Upper lobe of left lung (tissue), 4 donors: Measurements from ENCODE around the gene UST.

Experiments
- EP300 ChIP-seq, 4 donors: sonication (generic); formaldehyde crosslinking; IDR thresholded peaks; one replicate each; pipeline ENCODE4 v1.5.1; 2017; ENCODE audit warnings: antibody characterized with exemption in 4 of 4, control low read depth in 2 of 4
- POLR2A ChIP-seq, 4 donors: fragments of 450-650 bp; IDR thresholded peaks; one replicate each; pipeline ENCODE4 v1.5.1; 2016 to 2017; ENCODE audit warnings: antibody characterized with exemption in 4 of 4, mild to moderate bottlenecking in 2 of 4
- POLR2AphosphoS5 ChIP-seq, 2 donors: sonication (generic); formaldehyde crosslinking; IDR thresholded peaks; one replicate each; pipeline ENCODE4 v1.5.1; 2017; ENCODE audit warnings: antibody characterized with exemption in 2 of 2
- TF ChIP-seq, protein P1 (sequence below), 6 experiments: fragments of 450-650 bp in 4 of 6; fragments of 200-600 bp in 2 of 6; sonication (generic) in 2 of 6; IDR thresholded peaks; one replicate each; pipeline ENCODE4 v1.5.1; 2016 to 2019; ENCODE audit warnings: antibody characterized with exemption in 6 of 6

DNA sequence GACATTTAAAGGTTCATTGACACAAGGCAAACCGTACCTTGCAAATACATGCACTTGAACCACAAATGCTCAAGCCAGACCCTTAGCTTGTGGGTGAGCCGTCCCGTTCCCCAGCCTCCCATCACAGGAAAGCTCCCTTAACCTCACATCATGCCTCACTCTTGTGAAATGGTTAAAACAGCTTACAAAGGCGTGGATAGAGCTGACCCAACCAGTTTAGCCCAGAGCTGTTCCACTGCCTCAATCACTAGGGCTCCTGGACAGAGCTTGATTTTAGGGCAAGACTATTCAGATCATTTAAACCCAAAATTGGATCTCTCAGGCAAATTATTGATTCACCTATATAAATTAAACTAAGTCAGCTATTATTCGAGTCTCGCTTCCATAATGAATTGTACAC lies 341.1 kb downstream of the UST start:
- no peak for TF ChIP-seq POLR2A (IDR thresholded peaks at IDR 0.05)
- TF ChIP-seq, protein P1, sequence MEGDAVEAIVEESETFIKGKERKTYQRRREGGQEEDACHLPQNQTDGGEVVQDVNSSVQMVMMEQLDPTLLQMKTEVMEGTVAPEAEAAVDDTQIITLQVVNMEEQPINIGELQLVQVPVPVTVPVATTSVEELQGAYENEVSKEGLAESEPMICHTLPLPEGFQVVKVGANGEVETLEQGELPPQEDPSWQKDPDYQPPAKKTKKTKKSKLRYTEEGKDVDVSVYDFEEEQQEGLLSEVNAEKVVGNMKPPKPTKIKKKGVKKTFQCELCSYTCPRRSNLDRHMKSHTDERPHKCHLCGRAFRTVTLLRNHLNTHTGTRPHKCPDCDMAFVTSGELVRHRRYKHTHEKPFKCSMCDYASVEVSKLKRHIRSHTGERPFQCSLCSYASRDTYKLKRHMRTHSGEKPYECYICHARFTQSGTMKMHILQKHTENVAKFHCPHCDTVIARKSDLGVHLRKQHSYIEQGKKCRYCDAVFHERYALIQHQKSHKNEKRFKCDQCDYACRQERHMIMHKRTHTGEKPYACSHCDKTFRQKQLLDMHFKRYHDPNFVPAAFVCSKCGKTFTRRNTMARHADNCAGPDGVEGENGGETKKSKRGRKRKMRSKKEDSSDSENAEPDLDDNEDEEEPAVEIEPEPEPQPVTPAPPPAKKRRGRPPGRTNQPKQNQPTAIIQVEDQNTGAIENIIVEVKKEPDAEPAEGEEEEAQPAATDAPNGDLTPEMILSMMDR (IDR thresholded peaks at IDR 0.05): no peak
- no peak for TF ChIP-seq EP300 (IDR thresholded peaks at IDR 0.05)
- TF ChIP-seq POLR2AphosphoS5 (IDR thresholded peaks at IDR 0.05): no peak
